Skin of body (tissue), 2 donors: Measurements from ENCODE around the gene PTGR3. TPM values are rescaled to one million over a fixed set of nuclear protein-coding genes. Genes with fewer than 3 reads are reported as not detected.

Experiments used
- DNase-seq: peaks from one replicate; lab custom pipeline; 2025; lab: John Stamatoyannopoulos, UW
- total RNA-seq: library from RNA; depleted of rRNA; stranded (reverse); fragments of >200 nt; gene quantifications from one replicate; pipeline ENCODE4 v1.2.3, GENCODE V29; 2014

Gene PTGR3
- total RNA-seq, 1 donor from 2014 or later = 11.8 TPM

GRCh38 chr18:75215663-75216062, 6.7 kb upstream of the PTGR3 start:
- no peak for DNase-seq

GRCh38 chr18:75214766-75215510, 6.0 kb upstream of the PTGR3 start:
- no peak for DNase-seq

GRCh38 chr18:75214332-75214690, 5.4 kb upstream of the PTGR3 start:
- DNase-seq = no peak

- DNase-seq = peak; percentile 74
These were observed 4.8 kb upstream of the PTGR3 start for GRCh38 chr18:75213611-75214331.

- peak; percentile 10 for DNase-seq
These were observed 3.8 kb upstream of the PTGR3 start for GRCh38 chr18:75212751-75213090.

- peak; percentile 26 for DNase-seq
These were observed 3.2 kb upstream of the PTGR3 start for GRCh38 chr18:75211953-75212750.

GRCh38 chr18:75211626-75211952, 2.6 kb upstream of the PTGR3 start:
- DNase-seq = no peak

GRCh38 chr18:75211002-75211621, 2.2 kb upstream of the PTGR3 start:
- no peak for DNase-seq

- DNase-seq = peak; percentile 94
These were observed 1.5 kb upstream of the PTGR3 start, which contains the start of gene TSHZ1 for GRCh38 chr18:75210274-75211001. Gene TSHZ1 (plus strand): TSS chr18:75210797. CDS start chr18:75211877, 1,080 bp downstream.

GRCh38 chr18:75209951-75210258, 966 bp upstream of the PTGR3 start:
- no peak for DNase-seq

GRCh38 chr18:75208836-75209128, 157 bp downstream of the PTGR3 start:
- DNase-seq = no peak

- DNase-seq = peak; percentile 47
These were observed 644 bp downstream of the PTGR3 start for GRCh38 chr18:75208155-75208835.

- DNase-seq = peak; percentile 23
These were observed 1.4 kb downstream of the PTGR3 start for GRCh38 chr18:75207310-75208154.

- no peak for DNase-seq
These were observed 2.3 kb downstream of the PTGR3 start for GRCh38 chr18:75206452-75207309.

GRCh38 chr18:75205514-75206132, 3.3 kb downstream of the PTGR3 start:
- DNase-seq = no peak

GRCh38 chr18:75204732-75205513, 4.0 kb downstream of the PTGR3 start:
- DNase-seq = no peak

GRCh38 chr18:75204269-75204731, 4.6 kb downstream of the PTGR3 start:
- DNase-seq = no peak
